Fibroblast of lung (primary cell): Measurements from ENCODE around the gene PLCXD3. TPM values are rescaled to one million over a fixed set of nuclear protein-coding genes. Genes with fewer than 3 reads are reported as not detected.

Experiments
- DNase-seq, 2 donors: peaks; one replicate each; pipeline versions ENCODE4 v3.0.0 to v3.0.0-alpha.2; 2010; ENCODE audit warnings: low read depth in 2 of 2
- H2AFZ ChIP-seq: 2 replicates; pipeline ENCODE4 v1.5.1; 2012; ENCODE audit warnings: low read length, control low read depth, inconsistent platforms
- H3K27ac ChIP-seq: 2 replicates; pipeline ENCODE4 v1.5.1; 2011; ENCODE audit warnings: low read length, control low read depth; ENCODE audit not compliant: insufficient read depth
- H3K27me3 ChIP-seq: 2 replicates; pipeline ENCODE4 v1.5.1; 2011; ENCODE audit warnings: mild to moderate bottlenecking, low read length; ENCODE audit not compliant: control insufficient read depth, insufficient read depth
- H3K36me3 ChIP-seq: 2 replicates; pipeline ENCODE4 v1.5.1; 2011; ENCODE audit warnings: low read length; ENCODE audit not compliant: control insufficient read depth, insufficient read depth
- H3K4me1 ChIP-seq: 2 replicates; pipeline ENCODE4 v1.5.1; 2011; ENCODE audit warnings: low read length; ENCODE audit not compliant: control insufficient read depth, insufficient read depth; ENCODE audit errors: extremely low read depth
- H3K4me2 ChIP-seq: 2 replicates; pipeline ENCODE4 v1.5.1; 2011; ENCODE audit warnings: low read length, control low read depth; ENCODE audit not compliant: insufficient read depth; ENCODE audit errors: extremely low read depth
- H3K4me3 ChIP-seq, 4 experiments: fragments of 200-600 bp in 1 of 4; sonication (generic) in 1 of 4; replicated peaks in 1 of 4; 2 replicates each; pipeline ENCODE4 v1.5.1; 2011 to 2016; ENCODE audit warnings: low read length in 4 of 4, low read depth in 3 of 4, mild to moderate bottlenecking in 3 of 4, control low read depth in 2 of 4, inconsistent platforms in 1 of 4, mixed read lengths in 1 of 4; ENCODE audit not compliant: insufficient read depth in 1 of 4; ENCODE audit errors: control extremely low read depth in 1 of 4
- H3K79me2 ChIP-seq: 2 replicates; pipeline ENCODE4 v1.5.1; 2012; ENCODE audit warnings: mild to moderate bottlenecking, low read length, inconsistent platforms; ENCODE audit not compliant: control insufficient read depth, insufficient read depth
- H3K9ac ChIP-seq: 2 replicates; pipeline ENCODE4 v1.5.1; 2011; ENCODE audit warnings: mild to moderate bottlenecking, low read length, control low read depth; ENCODE audit not compliant: insufficient read depth
- H3K9me3 ChIP-seq: 2 replicates; pipeline ENCODE4 v1.5.1; 2012; ENCODE audit warnings: low read depth, low read length; ENCODE audit not compliant: control insufficient read depth, insufficient read depth
- H4K20me1 ChIP-seq: 2 replicates; pipeline ENCODE4 v1.5.1; 2011; ENCODE audit warnings: low read length; ENCODE audit not compliant: control insufficient read depth, insufficient read depth; ENCODE audit errors: extremely low read depth
- EZH2 ChIP-seq: IDR thresholded peaks from 2 replicates; pipeline ENCODE4 v1.5.1; 2012; ENCODE audit warnings: low read length, control low read depth, mild to moderate bottlenecking; ENCODE audit errors: missing control alignments
- polyA plus RNA-seq, 2 donors: library from polyadenylated mRNA; depleted of rRNA in 1 of 2; stranded (reverse) in 1 of 2; unstranded in 1 of 2; fragments of >200 nt; gene quantifications; 2 replicates each; pipeline ENCODE4 v1.2.1, GENCODE V29; 2011 to 2012; ENCODE audit warnings: missing spikeins in 1 of 2
- total RNA-seq: library from RNA; depleted of rRNA; stranded (reverse); fragments of >200 nt; gene quantifications from 2 replicates; pipeline ENCODE4 v1.2.1, GENCODE V29; 2014
- TF ChIP-seq, protein P1 (sequence below), 2 donors: IDR thresholded peaks in 1 of 2; conservative IDR thresholded peaks in 1 of 2; 1 replicate in 1 of 2; 2 replicates in 1 of 2; pipeline ENCODE4 v1.5.1; 2011 to 2012; ENCODE audit warnings: low read length in 2 of 2, control low read depth in 1 of 2, inconsistent platforms in 1 of 2, low read depth in 1 of 2, mild to moderate bottlenecking in 1 of 2

The PLCXD3 gene
- total and polyA plus RNA-seq, 2 donors (not counting 1 experiment from before 2014, with no cell fraction given): 0.02 to 1.3 TPM

- H3K9me3 ChIP-seq: no peaks in the 10 kb centered on the region
- no peak overlapping the region for H3K4me2 ChIP-seq
- H3K4me3 ChIP-seq: no peak overlapping the region
- TF ChIP-seq, protein P1, sequence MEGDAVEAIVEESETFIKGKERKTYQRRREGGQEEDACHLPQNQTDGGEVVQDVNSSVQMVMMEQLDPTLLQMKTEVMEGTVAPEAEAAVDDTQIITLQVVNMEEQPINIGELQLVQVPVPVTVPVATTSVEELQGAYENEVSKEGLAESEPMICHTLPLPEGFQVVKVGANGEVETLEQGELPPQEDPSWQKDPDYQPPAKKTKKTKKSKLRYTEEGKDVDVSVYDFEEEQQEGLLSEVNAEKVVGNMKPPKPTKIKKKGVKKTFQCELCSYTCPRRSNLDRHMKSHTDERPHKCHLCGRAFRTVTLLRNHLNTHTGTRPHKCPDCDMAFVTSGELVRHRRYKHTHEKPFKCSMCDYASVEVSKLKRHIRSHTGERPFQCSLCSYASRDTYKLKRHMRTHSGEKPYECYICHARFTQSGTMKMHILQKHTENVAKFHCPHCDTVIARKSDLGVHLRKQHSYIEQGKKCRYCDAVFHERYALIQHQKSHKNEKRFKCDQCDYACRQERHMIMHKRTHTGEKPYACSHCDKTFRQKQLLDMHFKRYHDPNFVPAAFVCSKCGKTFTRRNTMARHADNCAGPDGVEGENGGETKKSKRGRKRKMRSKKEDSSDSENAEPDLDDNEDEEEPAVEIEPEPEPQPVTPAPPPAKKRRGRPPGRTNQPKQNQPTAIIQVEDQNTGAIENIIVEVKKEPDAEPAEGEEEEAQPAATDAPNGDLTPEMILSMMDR (conservative IDR thresholded peaks at IDR 0.05 in 1 of 2, IDR thresholded peaks at IDR 0.05 in 1 of 2; ENCODE audit: low read depth in 1 of 2, low read length in 2 of 2): no peak
- no peak overlapping the region for H2AFZ ChIP-seq
- H4K20me1 ChIP-seq: no peaks in the 10 kb centered on the region
- H3K4me1 ChIP-seq: peaks cover 1% of the 10 kb centered on the region
- no peaks in the 10 kb centered on the region for H3K79me2 ChIP-seq
- no peak overlapping the region for H3K27ac ChIP-seq
- H3K9ac ChIP-seq: no peak overlapping the region
- H3K27me3 ChIP-seq: no peaks in the 10 kb centered on the region
- DNase-seq: peak in 1 of 2 donors; percentile 48
- H3K36me3 ChIP-seq: no peaks in the 10 kb centered on the region
Observed at GRCh38 chr5:41403846-41404245, 106.6 kb downstream of the PLCXD3 start.

GRCh38 chr5:41402845-41403244 lies 107.6 kb downstream of the PLCXD3 start:
- H3K9ac ChIP-seq: no peak overlapping the region
- H3K27ac ChIP-seq: no peak overlapping the region

GRCh38 chr5:41399839-41400238 lies 110.6 kb downstream of the PLCXD3 start:
- TF ChIP-seq EZH2: no peak
- TF ChIP-seq, protein P1 (conservative IDR thresholded peaks at IDR 0.05 in 1 of 2, IDR thresholded peaks at IDR 0.05 in 1 of 2; ENCODE audit: low read depth in 1 of 2, low read length in 2 of 2): no peak
- DNase-seq: no peak
- Histone ChIP-seq H4K20me1 (no peaks in the 10 kb centered on the region), H3K9ac (no peak overlapping the region), H3K4me1 (no peaks in the 10 kb centered on the region), H3K79me2 (no peaks in the 10 kb centered on the region), H3K4me2 (no peak overlapping the region), H2AFZ (no peak overlapping the region), H3K4me3 (no peak overlapping the region), H3K36me3 (no peaks in the 10 kb centered on the region), H3K9me3 (no peaks in the 10 kb centered on the region), H3K27me3 (no peaks in the 10 kb centered on the region), H3K27ac (no peak overlapping the region)

More at GRCh38 chr5:41402845-41403244, 107.6 kb downstream of the PLCXD3 start:
- no peak overlapping the region for H2AFZ ChIP-seq
- no peaks in the 10 kb centered on the region for H3K36me3 ChIP-seq
- H3K4me2 ChIP-seq: no peak overlapping the region
- H3K79me2 ChIP-seq: no peaks in the 10 kb centered on the region
- no peak overlapping the region for H3K4me3 ChIP-seq
- H4K20me1 ChIP-seq: no peaks in the 10 kb centered on the region
- no peaks in the 10 kb centered on the region for H3K4me1 ChIP-seq
- DNase-seq: no peak
- H3K27me3 ChIP-seq: no peaks in the 10 kb centered on the region
- TF ChIP-seq EZH2: no peak
- TF ChIP-seq, protein P1 (conservative IDR thresholded peaks at IDR 0.05 in 1 of 2, IDR thresholded peaks at IDR 0.05 in 1 of 2; ENCODE audit: low read depth in 1 of 2, low read length in 2 of 2): no peak
- H3K9me3 ChIP-seq: no peaks in the 10 kb centered on the region
